OCI-LY3 (cell line): ENCODE data around the gene FDXR.

ENCODE experiments used
- CTCF ChIP-seq: fragments of 200-600, 300-600 bp; sonication (generic); IDR thresholded peaks from 2 replicates; pipeline ENCODE4 v1.5.1; 2014; ENCODE audit warnings: antibody characterized with exemption, low read length, low read depth
- EZH2phosphoT487 ChIP-seq: fragments of 200-600 bp; shearing (Covaris generic); IDR thresholded peaks from 2 replicates; pipeline ENCODE4 v1.6.1; 2018; ENCODE audit warnings: antibody characterized with exemption, mixed run types, low read depth

GRCh38 chr17:74836191-74836590 lies 36.6 kb downstream of the FDXR start:
- TF ChIP-seq CTCF (no peak), EZH2phosphoT487 (no peak)
